Adrenal gland (tissue), 12 donors: ENCODE results near the gene COL8A1. TPM values are rescaled to one million over a fixed set of nuclear protein-coding genes. Genes with fewer than 3 reads are reported as not detected.

ENCODE experiments used
- DNase-seq, 7 donors: peaks; one replicate each; pipeline ENCODE4 v3.0.0-alpha.2; 2019 to 2020
- H3K27ac ChIP-seq, 5 donors: fragments of 200-600 bp; sonication (generic) in 4 of 5; 1 replicate in 3 of 5; 2 replicates in 2 of 5; pipeline versions ENCODE4 v1.5.1 to v1.8.0; 2016 to 2020; ENCODE audit warnings: mild to moderate bottlenecking in 1 of 5
- H3K27me3 ChIP-seq: fragments of 200-600 bp; 2 replicates; pipeline ENCODE4 v1.8.0; 2021
- H3K36me3 ChIP-seq, 2 donors: fragments of 200-600 bp; replicated peaks in 1 of 2; 1 replicate in 1 of 2; 2 replicates in 1 of 2; pipeline versions ENCODE4 v1.5.1 to v1.8.0; 2018 to 2022
- H3K4me1 ChIP-seq, 2 donors: fragments of 200-600 bp; replicated peaks in 1 of 2; 1 replicate in 1 of 2; 2 replicates in 1 of 2; pipeline versions ENCODE4 v1.5.1 to v1.8.0; 2018 to 2021
- H3K4me3 ChIP-seq, 4 donors: fragments of 200-600 bp; sonication (generic) in 3 of 4; one replicate each; pipeline ENCODE4 v1.5.1; 2016 to 2018
- H3K9me3 ChIP-seq, 3 donors: fragments of 200-600 bp; sonication (generic) in 1 of 3; replicated peaks in 1 of 3; 1 replicate in 2 of 3; 2 replicates in 1 of 3; pipeline versions ENCODE4 v1.5.1 to v1.8.0; 2016 to 2021
- CTCF ChIP-seq, 6 experiments: fragments of 450-650 bp in 4 of 6; fragments of 200-600 bp in 2 of 6; sonication (generic) in 1 of 6; IDR thresholded peaks; 1 replicate in 5 of 6; 2 replicates in 1 of 6; pipeline versions ENCODE4 v1.5.1 to v1.8.0; 2016 to 2021; ENCODE audit warnings: antibody characterized with exemption in 6 of 6, mild to moderate bottlenecking in 2 of 6, moderate library complexity in 1 of 6
- POLR2A ChIP-seq, 2 donors: fragments of 450-650 bp; IDR thresholded peaks; one replicate each; pipeline ENCODE4 v1.6.1; 2017; ENCODE audit warnings: antibody characterized with exemption in 2 of 2, mild to moderate bottlenecking in 2 of 2, moderate library complexity in 1 of 2
- WGBS, 4 donors: extraction: QIAGEN DNeasy Blood & Tissue Kit in 2 of 4; methylation state at CpG; one replicate each; pipeline versions ENCODE4 v1.1.5 to v1.1.7; 2013 to 2017; 5-methylcytosine and 5-hydroxymethylcytosine counted together
- intact Hi-C, 2 donors: fragments of 100-400 bp; cut with DNase I; formaldehyde crosslinking; loops; one replicate each; pipeline versions ENCODE4 v1.14.1 to v1.15.0; 2022 to 2023
- polyA plus RNA-seq, 3 donors: library from polyadenylated mRNA; stranded (reverse); fragments of 200-250 nt in 2 of 3; fragments of 350-450 nt in 1 of 3; fragmentation: Illumina TruSeq in 1 of 3; extraction: RNeasy Lipid Tissue Mini Kit (QIAGEN cat#74804) in 1 of 3; gene quantifications; one replicate each; pipeline ENCODE4 v1.2.3, GENCODE V29; 2013 to 2014
- total RNA-seq, 9 donors: library from RNA; depleted of rRNA in 4 of 9; stranded (reverse); fragments of >200 nt in 4 of 9; fragments of 120-200 nt in 1 of 9; fragmentation: NEBNext Ultra II Directional in 1 of 9; extraction: Animal tissue kit (Norgen Biotek cat#: 25700) in 1 of 9; gene quantifications; one replicate each; pipeline versions ENCODE4 v1.1.0 to v1.2.4, GENCODE V29; 2013 to 2023
- donor health status: healthy with polysubstance abuse.
- donor health status: Bipolar disorder and iron deficiency.
- donor health status: DM: yes; HTN: yes; CAD: no.
- donor health status: DM: no; HTN: no; CAD: no.
- donor health status: DM: no; HTN: no; CAD: no.
- donor health status: DM: yes; HTN: yes; CAD: no.

Gene COL8A1
- total and polyA plus RNA-seq, 12 donors, result 0.94 to 59.2 (median 15.9) TPM

GRCh38 chr3:99639579-99639978 lies 1.2 kb downstream of the COL8A1 start:
- Histone ChIP-seq H3K36me3 (no peaks in the 10 kb centered on the region), H3K4me3 (peak overlapping the region in 1 of 4 donors; percentile 57), H3K27me3 (peaks cover 26% of the 10 kb centered on the region), H3K4me1 (peaks cover 0 to 17% of the 10 kb centered on the region in 2 donors), H3K9me3 (no peaks in the 10 kb centered on the region), H3K27ac (no peak overlapping the region)
- DNase-seq, result no peak
- intact Hi-C loops, result no loop called here
- 49 to 61% (median 59%) methylated on average over 1 of the region's 1 CpG for WGBS, 4 donors
- TF ChIP-seq POLR2A (IDR thresholded peaks at IDR 0.05) (no peak), CTCF (IDR thresholded peaks at IDR 0.05) (no peak)

- H3K4me3 ChIP-seq, result peak overlapping the region in 1 of 4 donors; percentile 57
- intact Hi-C loops, result no loop called here
- no peaks in the 10 kb centered on the region for H3K9me3 ChIP-seq
- TF ChIP-seq CTCF (IDR thresholded peaks at IDR 0.05) (no peak), POLR2A (IDR thresholded peaks at IDR 0.05) (no peak)
- H3K36me3 ChIP-seq, result no peaks in the 10 kb centered on the region
- WGBS, 4 donors, result 75 to 84% (median 76%) methylated on average over 6 of the region's 6 CpGs
- DNase-seq, result no peak
- peaks cover 0 to 17% of the 10 kb centered on the region in 2 donors for H3K4me1 ChIP-seq
- no peak overlapping the region for H3K27ac ChIP-seq
- peaks cover 20% of the 10 kb centered on the region for H3K27me3 ChIP-seq
Measured at GRCh38 chr3:99640214-99640851, 1.9 kb downstream of the COL8A1 start.

- TF ChIP-seq CTCF (IDR thresholded peaks at IDR 0.05) (no peak), POLR2A (IDR thresholded peaks at IDR 0.05) (no peak)
- H3K4me1 ChIP-seq, result peaks cover 0 to 17% of the 10 kb centered on the region in 2 donors
- H3K27ac ChIP-seq, result no peak overlapping the region
- DNase-seq, result no peak
- H3K36me3 ChIP-seq, result no peaks in the 10 kb centered on the region
- WGBS, 4 donors, result 39 to 62% (median 55%) methylated on average over 2 of the region's 2 CpGs
- intact Hi-C loops, result no loop called here
- H3K4me3 ChIP-seq, result peak overlapping the region in 1 of 4 donors; percentile 12
- H3K27me3 ChIP-seq, result peaks cover 10% of the 10 kb centered on the region
- H3K9me3 ChIP-seq, result no peaks in the 10 kb centered on the region
Measured at GRCh38 chr3:99641480-99641879, 3.1 kb downstream of the COL8A1 start.

GRCh38 chr3:99641982-99642381 lies 3.6 kb downstream of the COL8A1 start:
- Histone ChIP-seq H3K27ac (no peak overlapping the region), H3K4me1 (peaks cover 0 to 12% of the 10 kb centered on the region in 2 donors)
- TF ChIP-seq CTCF (IDR thresholded peaks at IDR 0.05) (no peak), POLR2A (IDR thresholded peaks at IDR 0.05) (no peak)

More at GRCh38 chr3:99641982-99642381, 3.6 kb downstream of the COL8A1 start:
- H3K36me3 ChIP-seq, result no peaks in the 10 kb centered on the region
- peaks cover 7% of the 10 kb centered on the region for H3K27me3 ChIP-seq
- 31 to 43% (median 35%) methylated on average over 1 of the region's 1 CpG for WGBS, 4 donors
- intact Hi-C loops, result no loop called here
- no peaks in the 10 kb centered on the region for H3K9me3 ChIP-seq
- peak overlapping the region in 1 of 4 donors; percentile 12 for H3K4me3 ChIP-seq
- DNase-seq, result no peak
